ENCODE measurements around the gene CXCL17.

DNA sequence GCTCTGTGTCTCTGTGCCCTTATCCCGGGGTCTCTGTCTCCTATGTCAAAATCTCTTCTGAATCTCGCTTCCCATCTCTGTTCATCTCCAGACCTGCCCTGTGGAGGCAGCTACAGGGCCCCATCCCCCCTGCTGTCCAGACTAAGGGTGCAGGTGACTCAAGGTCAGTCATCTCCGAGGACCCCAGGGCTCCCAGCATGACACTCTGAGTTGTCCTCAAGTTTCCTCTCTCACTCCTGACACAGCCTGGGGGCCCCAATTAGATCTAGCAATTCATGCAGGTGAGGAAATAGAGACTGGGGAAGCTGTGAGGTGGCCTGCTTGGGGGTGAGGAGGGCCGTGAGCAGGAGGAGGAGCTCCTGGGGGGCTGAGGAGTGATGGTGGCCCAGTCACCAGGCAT, 50.6 kb downstream of the CXCL17 start:
- TF ChIP-seq, protein P1, sequence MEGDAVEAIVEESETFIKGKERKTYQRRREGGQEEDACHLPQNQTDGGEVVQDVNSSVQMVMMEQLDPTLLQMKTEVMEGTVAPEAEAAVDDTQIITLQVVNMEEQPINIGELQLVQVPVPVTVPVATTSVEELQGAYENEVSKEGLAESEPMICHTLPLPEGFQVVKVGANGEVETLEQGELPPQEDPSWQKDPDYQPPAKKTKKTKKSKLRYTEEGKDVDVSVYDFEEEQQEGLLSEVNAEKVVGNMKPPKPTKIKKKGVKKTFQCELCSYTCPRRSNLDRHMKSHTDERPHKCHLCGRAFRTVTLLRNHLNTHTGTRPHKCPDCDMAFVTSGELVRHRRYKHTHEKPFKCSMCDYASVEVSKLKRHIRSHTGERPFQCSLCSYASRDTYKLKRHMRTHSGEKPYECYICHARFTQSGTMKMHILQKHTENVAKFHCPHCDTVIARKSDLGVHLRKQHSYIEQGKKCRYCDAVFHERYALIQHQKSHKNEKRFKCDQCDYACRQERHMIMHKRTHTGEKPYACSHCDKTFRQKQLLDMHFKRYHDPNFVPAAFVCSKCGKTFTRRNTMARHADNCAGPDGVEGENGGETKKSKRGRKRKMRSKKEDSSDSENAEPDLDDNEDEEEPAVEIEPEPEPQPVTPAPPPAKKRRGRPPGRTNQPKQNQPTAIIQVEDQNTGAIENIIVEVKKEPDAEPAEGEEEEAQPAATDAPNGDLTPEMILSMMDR (IDR thresholded peaks at IDR 0.05 in 8 of 11, conservative IDR thresholded peaks at IDR 0.05 in 3 of 11): no peak
- TF ChIP-seq POLR2AphosphoS5 (IDR thresholded peaks at IDR 0.05) (no peak), POLR2A (IDR thresholded peaks at IDR 0.05) (no peak)
